Smooth muscle cell (in vitro differentiated cells): ENCODE results near the gene TDO2. TPM values are rescaled to one million over a fixed set of nuclear protein-coding genes. Genes with fewer than 3 reads are reported as not detected.
A peak's percentile ranks its signal among the peaks of the same experiment; 100 is the strongest.

ENCODE experiments used
- DNase-seq: peaks from one replicate; lab custom pipeline; 2025; ENCODE audit not compliant: unreplicated experiment; lab: John Stamatoyannopoulos, UW
- H2AFZ ChIP-seq: fragments of 200-600 bp; sonication (generic); 2 replicates; pipeline ENCODE4 v1.6.0; 2016; ENCODE audit warnings: antibody characterized with exemption, low read depth, mild to moderate bottlenecking
- H3F3A ChIP-seq: fragments of 200-600 bp; sonication (generic); 2 replicates; pipeline ENCODE4 v1.6.0; 2017; ENCODE audit warnings: antibody characterized with exemption, low read depth
- H3K27ac ChIP-seq: fragments of 200-600 bp; sonication (generic); 2 replicates; pipeline ENCODE4 v1.5.1; 2016; ENCODE audit warnings: low read depth, mild to moderate bottlenecking
- H3K27me3 ChIP-seq: fragments of 200-600 bp; sonication (generic); 2 replicates; pipeline ENCODE4 v1.6.1; 2016; ENCODE audit warnings: low read depth, mild to moderate bottlenecking
- H3K36me3 ChIP-seq: fragments of 200-600 bp; sonication (generic); 2 replicates; pipeline ENCODE4 v1.5.1; 2016; ENCODE audit warnings: low read depth
- H3K4me1 ChIP-seq: fragments of 200-600 bp; sonication (generic); 2 replicates; pipeline ENCODE4 v1.5.1; 2016; ENCODE audit warnings: low read depth
- H3K4me2 ChIP-seq: fragments of 200-600 bp; sonication (generic); 2 replicates; pipeline ENCODE4 v1.6.0; 2016; ENCODE audit warnings: mild to moderate bottlenecking
- H3K4me3 ChIP-seq: fragments of 200-600 bp; sonication (generic); 2 replicates; pipeline ENCODE4 v1.5.1; 2016; ENCODE audit warnings: mild to moderate bottlenecking
- H3K79me2 ChIP-seq: fragments of 200-600 bp; sonication (generic); 2 replicates; pipeline ENCODE4 v1.6.0; 2016; ENCODE audit warnings: low read depth, mild to moderate bottlenecking
- H3K9ac ChIP-seq: fragments of 200-600 bp; sonication (generic); 2 replicates; pipeline ENCODE4 v1.6.0; 2016; ENCODE audit warnings: low read depth
- H3K9me3 ChIP-seq: fragments of 200-600 bp; sonication (generic); replicated peaks from 2 replicates; pipeline ENCODE4 v1.5.1; 2016; ENCODE audit warnings: low read depth
- H4K20me1 ChIP-seq: fragments of 200-600 bp; sonication (generic); 2 replicates; pipeline ENCODE4 v1.6.0; 2016; ENCODE audit warnings: low read depth
- CTCF ChIP-seq: fragments of 200-600 bp; sonication (generic); IDR thresholded peaks from 2 replicates; pipeline ENCODE4 v1.5.1; 2017; ENCODE audit warnings: borderline replicate concordance, mild to moderate bottlenecking, antibody characterized with exemption; ENCODE audit not compliant: insufficient read depth, poor library complexity, severe bottlenecking
- WGBS: methylation state at CpG from one replicate; pipeline ENCODE4 v1.1.7; 2016; ENCODE audit warnings: low lambda C conversion rate; 5-methylcytosine and 5-hydroxymethylcytosine counted together
- polyA plus RNA-seq: library from polyadenylated mRNA; unstranded; fragments of >200 nt; fragmentation: Nextera tagmentation; extraction: Ambion mirVana; gene quantifications from 2 replicates; pipeline ENCODE4 v1.2.1, GENCODE V29; 2016
- total RNA-seq: library from RNA; depleted of rRNA; stranded (reverse); fragments of >200 nt; gene quantifications from 2 replicates; pipeline ENCODE4 v1.2.3, GENCODE V29; 2014

Gene TDO2
- 180 and 181 TPM in 2 replicates for total RNA-seq
- polyA plus RNA-seq: 114 and 151 TPM in 2 replicates

GRCh38 chr4:155903453-155903852 is at the start of gene TDO2:
TDO2 (plus strand) TSS chr4:155903696; CDS start chr4:155903759, 63 bp downstream.
- Histone ChIP-seq H3K4me3 (peak within 1 kb of the TSS; percentile 50), H3K4me2 (peak within 1 kb of the TSS; percentile 79), H4K20me1 (no peaks in the 10 kb centered on the region), H3K9me3 (no peaks in the 10 kb centered on the region), H3F3A (peaks cover 29% of the 10 kb centered on the region), H3K27me3 (no peaks in the 10 kb centered on the region), H3K9ac (peak within 1 kb of the TSS; percentile 44), H2AFZ (peak within 1 kb of the TSS; percentile 1), H3K36me3 (no peaks in the 10 kb centered on the region), H3K27ac (peak within 1 kb of the TSS; percentile 94), H3K4me1 (peaks cover 17% of the 10 kb centered on the region), H3K79me2 (peaks cover 27% of the 10 kb centered on the region)
- DNase-seq: no peak
- WGBS: 57% methylated on average over 1 of the region's 1 CpG
- TF ChIP-seq CTCF: no peak

- no peak for TF ChIP-seq CTCF
- Histone ChIP-seq H3K4me2 (peak overlapping the region; percentile 81), H4K20me1 (no peaks in the 10 kb centered on the region), H2AFZ (peak overlapping the region; percentile 87), H3K9ac (peak overlapping the region; percentile 34), H3K4me1 (peaks cover 27% of the 10 kb centered on the region), H3K4me3 (peak overlapping the region; percentile 27), H3K36me3 (no peaks in the 10 kb centered on the region), H3K79me2 (no peaks in the 10 kb centered on the region), H3K9me3 (no peaks in the 10 kb centered on the region), H3F3A (peaks cover 5% of the 10 kb centered on the region), H3K27me3 (no peaks in the 10 kb centered on the region), H3K27ac (peak overlapping the region; percentile 69)
- 42% methylated on average over 6 of the region's 6 CpGs for WGBS
- DNase-seq: no peak
Measured at GRCh38 chr4:155854582-155855226, 48.8 kb upstream of the TDO2 start.

- Histone ChIP-seq H2AFZ (no peak overlapping the region), H3K4me2 (peak overlapping the region; percentile 81), H3K9ac (no peak overlapping the region), H3K36me3 (no peaks in the 10 kb centered on the region), H3K27ac (no peak overlapping the region), H3F3A (peaks cover 5% of the 10 kb centered on the region), H3K4me1 (peaks cover 27% of the 10 kb centered on the region), H4K20me1 (no peaks in the 10 kb centered on the region), H3K79me2 (no peaks in the 10 kb centered on the region), H3K27me3 (no peaks in the 10 kb centered on the region), H3K9me3 (no peaks in the 10 kb centered on the region), H3K4me3 (no peak overlapping the region)
- WGBS: 80% methylated on average over 2 of the region's 2 CpGs
- no peak for DNase-seq
- no peak for TF ChIP-seq CTCF
Measured at GRCh38 chr4:155855897-155856296, 47.6 kb upstream of the TDO2 start.

GRCh38 chr4:155866177-155866576 is 37.3 kb upstream of the TDO2 start, which contains the start of gene ASIC5:
ASIC5 (minus strand) TSS chr4:155866277; CDS start chr4:155866226, 51 bp downstream.
- peak within 1 kb of the TSS; percentile 6 for H2AFZ ChIP-seq
- no peak within 1 kb of the TSS for H3K4me3 ChIP-seq
- H4K20me1 ChIP-seq: no peaks in the 10 kb centered on the region
- H3K4me1 ChIP-seq: no peaks in the 10 kb centered on the region
- H3K9ac ChIP-seq: no peak within 1 kb of the TSS
- H3F3A ChIP-seq: no peaks in the 10 kb centered on the region
- H3K36me3 ChIP-seq: no peaks in the 10 kb centered on the region
- no peaks in the 10 kb centered on the region for H3K79me2 ChIP-seq
- no peaks in the 10 kb centered on the region for H3K9me3 ChIP-seq
- WGBS: 32% methylated on average over 1 of the region's 1 CpG
- no peak within 1 kb of the TSS for H3K27ac ChIP-seq
- no peak for TF ChIP-seq CTCF
- H3K27me3 ChIP-seq: no peaks in the 10 kb centered on the region
- DNase-seq: no peak
- H3K4me2 ChIP-seq: no peak within 1 kb of the TSS
